HL-60 (cell line): ENCODE measurements around the gene FOXL3.

ENCODE experiments used
- GABPA ChIP-seq: IDR thresholded peaks from 2 replicates; pipeline ENCODE4 v1.6.1; 2012; ENCODE audit warnings: low read depth
- POLR2AphosphoS5 ChIP-seq: IDR thresholded peaks from 2 replicates; pipeline ENCODE4 v1.6.1; 2012; ENCODE audit warnings: low read depth
- SPI1 ChIP-seq: IDR thresholded peaks from 2 replicates; pipeline ENCODE4 v1.6.1; 2012; ENCODE audit warnings: low read depth, mild to moderate bottlenecking, borderline replicate concordance
- TF ChIP-seq, protein P1 (sequence below): IDR thresholded peaks from one replicate; pipeline ENCODE4 v1.5.1; 2011; ENCODE audit warnings: low read length, control low read depth, inconsistent platforms; ENCODE audit not compliant: insufficient read depth

DNA sequence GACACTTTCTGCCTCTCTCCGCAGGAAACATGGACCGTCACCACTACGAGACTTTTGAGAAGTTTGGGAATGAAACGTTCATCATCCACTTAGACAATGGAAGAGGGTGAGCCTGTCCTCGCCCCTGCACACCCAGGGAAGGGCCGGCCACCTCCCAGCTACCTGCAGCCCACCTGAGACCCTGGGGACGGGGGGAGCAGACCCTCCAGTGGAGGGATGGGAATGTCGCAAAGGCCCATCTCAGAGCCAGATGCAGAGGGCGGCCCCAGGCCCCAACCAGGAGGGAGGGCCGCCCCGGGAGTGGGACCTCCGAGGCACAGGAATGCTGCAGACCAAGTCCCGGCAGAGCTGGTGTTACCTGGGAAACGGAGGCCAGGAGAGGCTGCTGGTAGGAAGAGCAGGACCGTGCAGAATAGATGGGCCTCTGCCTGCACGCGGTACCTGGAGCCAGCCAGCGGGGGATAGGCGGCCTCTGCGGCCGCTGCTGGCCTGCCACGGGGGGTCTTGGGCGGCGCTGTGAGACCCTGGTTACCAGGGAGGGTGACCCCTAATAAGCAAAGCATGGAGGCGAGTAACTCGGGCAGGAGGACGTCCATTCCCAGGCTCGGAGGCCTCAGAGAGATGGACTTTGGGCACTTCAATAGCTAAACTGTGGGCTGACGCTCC, 32.9 kb upstream of the FOXL3 start:
- TF ChIP-seq, protein P1, sequence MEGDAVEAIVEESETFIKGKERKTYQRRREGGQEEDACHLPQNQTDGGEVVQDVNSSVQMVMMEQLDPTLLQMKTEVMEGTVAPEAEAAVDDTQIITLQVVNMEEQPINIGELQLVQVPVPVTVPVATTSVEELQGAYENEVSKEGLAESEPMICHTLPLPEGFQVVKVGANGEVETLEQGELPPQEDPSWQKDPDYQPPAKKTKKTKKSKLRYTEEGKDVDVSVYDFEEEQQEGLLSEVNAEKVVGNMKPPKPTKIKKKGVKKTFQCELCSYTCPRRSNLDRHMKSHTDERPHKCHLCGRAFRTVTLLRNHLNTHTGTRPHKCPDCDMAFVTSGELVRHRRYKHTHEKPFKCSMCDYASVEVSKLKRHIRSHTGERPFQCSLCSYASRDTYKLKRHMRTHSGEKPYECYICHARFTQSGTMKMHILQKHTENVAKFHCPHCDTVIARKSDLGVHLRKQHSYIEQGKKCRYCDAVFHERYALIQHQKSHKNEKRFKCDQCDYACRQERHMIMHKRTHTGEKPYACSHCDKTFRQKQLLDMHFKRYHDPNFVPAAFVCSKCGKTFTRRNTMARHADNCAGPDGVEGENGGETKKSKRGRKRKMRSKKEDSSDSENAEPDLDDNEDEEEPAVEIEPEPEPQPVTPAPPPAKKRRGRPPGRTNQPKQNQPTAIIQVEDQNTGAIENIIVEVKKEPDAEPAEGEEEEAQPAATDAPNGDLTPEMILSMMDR, result no peak
- TF ChIP-seq POLR2AphosphoS5, result no peak
- TF ChIP-seq GABPA, result no peak
- TF ChIP-seq SPI1, result no peak
